ENCODE data around the gene KMT2D. TPM values are rescaled to one million over a fixed set of nuclear protein-coding genes. Genes with fewer than 3 reads are reported as not detected.

Gene KMT2D
- total RNA-seq, 4 donors from 2014 or later: 36.0 to 99.0 (median 71.3) TPM

GRCh38 chr12:49028666-49029275 lies 31.8 kb downstream of the KMT2D start:
- intact Hi-C loops (cut with DNase I; ENCODE audit: low total_unique reads): no loop called here
- ATAC-seq (no peak), DNase-seq (no peak)
- H3K36me3 ChIP-seq: peaks cover 0 to 89% of the 10 kb centered on the region in 2 donors
- no peaks in the 10 kb centered on the region for H3K27me3 ChIP-seq
- no peaks in the 10 kb centered on the region for H3K9me3 ChIP-seq
- H3K4me1 ChIP-seq: no peaks in the 10 kb centered on the region
- in situ Hi-C loops (cut with MboI; ENCODE audit: low sequenced_read_pairs in 4 of 4): no loop called here
- H3K27ac ChIP-seq: no peak overlapping the region
- H3K4me3 ChIP-seq: no peak overlapping the region
- TF ChIP-seq POLR2A (IDR thresholded peaks at IDR 0.05) (no peak), CTCF (IDR thresholded peaks at IDR 0.05 in 4 of 5, conservative IDR thresholded peaks at IDR 0.05 in 1 of 5) (no peak)

GRCh38 chr12:49027846-49028555 lies 32.6 kb downstream of the KMT2D start:
- H3K27me3 ChIP-seq: no peaks in the 10 kb centered on the region
- DNase-seq (no peak), ATAC-seq (no peak)
- H3K4me1 ChIP-seq: no peaks in the 10 kb centered on the region
- H3K27ac ChIP-seq: no peak overlapping the region
- H3K36me3 ChIP-seq: peaks cover 0 to 89% of the 10 kb centered on the region in 2 donors
- no peak overlapping the region for H3K4me3 ChIP-seq
- H3K9me3 ChIP-seq: no peaks in the 10 kb centered on the region
- intact Hi-C loops (cut with DNase I; ENCODE audit: low total_unique reads): no loop called here
- in situ Hi-C loops (cut with MboI; ENCODE audit: low sequenced_read_pairs in 4 of 4): no loop called here
- TF ChIP-seq POLR2A (IDR thresholded peaks at IDR 0.05) (no peak), CTCF (IDR thresholded peaks at IDR 0.05 in 4 of 5, conservative IDR thresholded peaks at IDR 0.05 in 1 of 5) (no peak)

DNA sequence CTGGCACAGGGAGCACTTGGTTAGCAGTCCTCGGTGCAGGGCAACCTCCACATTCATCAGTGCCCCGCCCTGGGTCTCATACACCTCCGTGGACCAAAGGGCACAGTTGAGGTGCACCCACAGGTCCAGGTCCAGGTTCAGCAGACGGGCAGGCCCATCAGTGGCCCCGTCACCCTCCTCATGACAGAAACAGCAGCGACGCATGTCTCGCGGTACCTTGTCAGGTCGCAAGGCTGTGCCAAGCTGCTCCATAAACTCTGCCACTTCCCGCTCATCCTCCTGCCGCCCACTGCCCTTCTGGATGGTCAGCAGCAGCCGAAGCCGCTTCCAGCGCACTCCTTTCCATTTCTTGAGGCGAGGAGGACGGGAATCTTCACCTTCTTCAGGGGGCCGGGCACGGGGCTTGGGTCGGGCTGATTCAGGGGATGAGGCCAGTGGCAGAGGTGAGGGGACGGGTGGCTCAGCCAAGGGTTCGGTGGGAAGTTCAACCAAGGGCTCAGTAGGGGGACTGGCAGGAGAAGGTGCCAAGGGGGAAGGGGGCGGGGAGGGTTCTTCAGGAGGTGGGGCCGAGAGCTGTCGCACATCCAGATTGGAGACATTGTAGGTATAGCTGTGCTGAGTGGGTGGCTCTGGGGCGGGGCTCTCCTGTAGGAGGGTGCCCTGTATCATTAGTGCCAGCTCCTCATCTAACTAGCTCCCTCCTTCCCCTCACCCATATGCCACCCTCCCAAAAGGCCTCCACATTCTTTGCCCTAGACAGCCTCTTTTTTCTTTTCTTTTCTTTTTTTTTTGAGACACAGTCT lies 33.7 kb downstream of the KMT2D start:
- in situ Hi-C loops (cut with MboI; ENCODE audit: low sequenced_read_pairs in 4 of 4): no loop called here

GRCh38 chr12:49026101-49026500 lies 34.5 kb downstream of the KMT2D start:
- Histone ChIP-seq H3K36me3 (peaks cover 0 to 89% of the 10 kb centered on the region in 2 donors), H3K4me1 (no peaks in the 10 kb centered on the region), H3K4me3 (no peak overlapping the region), H3K27me3 (no peaks in the 10 kb centered on the region), H3K27ac (no peak overlapping the region), H3K9me3 (no peaks in the 10 kb centered on the region)
- in situ Hi-C loops (cut with MboI; ENCODE audit: low sequenced_read_pairs in 4 of 4) (no loop called here), intact Hi-C loops (cut with DNase I; ENCODE audit: low total_unique reads) (no loop called here)
- DNase-seq: no peak
- TF ChIP-seq CTCF (IDR thresholded peaks at IDR 0.05 in 4 of 5, conservative IDR thresholded peaks at IDR 0.05 in 1 of 5) (no peak), POLR2A (IDR thresholded peaks at IDR 0.05) (no peak)
- ATAC-seq: no peak

More for the DNA sequence above, 33.7 kb downstream of the KMT2D start:
- intact Hi-C loops (cut with DNase I; ENCODE audit: low total_unique reads): no loop called here
- TF ChIP-seq POLR2A (IDR thresholded peaks at IDR 0.05) (no peak), CTCF (IDR thresholded peaks at IDR 0.05 in 4 of 5, conservative IDR thresholded peaks at IDR 0.05 in 1 of 5) (no peak)
- Histone ChIP-seq H3K9me3 (no peaks in the 10 kb centered on the region), H3K27me3 (no peaks in the 10 kb centered on the region), H3K36me3 (peaks cover 0 to 89% of the 10 kb centered on the region in 2 donors), H3K4me3 (no peak overlapping the region), H3K4me1 (no peaks in the 10 kb centered on the region), H3K27ac (no peak overlapping the region)
- ATAC-seq (no peak), DNase-seq (no peak)
